ENCODE results near the gene GPX2. TPM values are rescaled to one million over a fixed set of nuclear protein-coding genes. Genes with fewer than 3 reads are reported as not detected.

Gene GPX2
- not detected for total RNA-seq (2021; fragmentation: NEBNext Ultra II Directional; extraction: Animal tissue kit (Norgen Biotek cat#: 25700))
- long read RNA-seq = 0 reads

DNA sequence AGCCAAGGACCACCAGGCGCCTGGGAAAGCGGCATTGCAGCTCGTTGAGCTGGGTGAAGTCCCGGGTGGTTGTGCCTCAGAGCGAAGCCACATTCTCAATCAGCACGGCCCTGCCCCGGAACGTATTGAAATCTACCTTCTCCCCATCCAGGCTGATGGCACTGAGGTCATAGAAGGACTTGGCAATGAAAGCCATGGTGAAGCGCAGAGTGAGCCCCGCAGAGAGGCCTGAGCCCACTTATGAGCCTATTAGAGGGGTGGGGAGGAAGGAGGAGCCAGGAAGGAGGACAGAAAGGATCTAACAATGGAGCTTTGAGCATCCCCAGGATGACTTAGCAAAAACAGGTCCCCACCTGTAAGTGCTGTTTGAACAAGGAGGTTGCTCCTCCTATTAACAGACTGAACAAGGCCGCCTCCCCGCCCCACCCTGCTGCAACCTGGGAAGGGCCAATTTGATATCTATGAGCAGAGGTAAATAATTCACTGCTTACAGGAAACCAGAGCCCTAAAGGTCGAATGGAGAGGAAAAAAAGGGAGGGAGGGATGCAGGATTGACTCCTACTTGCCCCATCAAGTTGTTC lies at the start of gene GPX2:
GPX2 (minus strand) TSS at position 215 of the 581 bp plus-strand sequence; CDS start at position 196, 19 bp downstream.
- Mint-ChIP-seq H3K4me1 (ENCODE audit: low read depth) (no peaks in the 10 kb centered on the region), H3K9me3 (no peaks in the 10 kb centered on the region), H3K27me3 (ENCODE audit: insufficient read depth) (peaks cover 3% of the 10 kb centered on the region), H3K4me3 (no peak within 1 kb of the TSS), H3K36me3 (ENCODE audit: low read depth) (peaks cover 8% of the 10 kb centered on the region; the same call in 1 of the 2 replicates), H3K27ac (no peak within 1 kb of the TSS)
- TF ChIP-seq, protein P1, sequence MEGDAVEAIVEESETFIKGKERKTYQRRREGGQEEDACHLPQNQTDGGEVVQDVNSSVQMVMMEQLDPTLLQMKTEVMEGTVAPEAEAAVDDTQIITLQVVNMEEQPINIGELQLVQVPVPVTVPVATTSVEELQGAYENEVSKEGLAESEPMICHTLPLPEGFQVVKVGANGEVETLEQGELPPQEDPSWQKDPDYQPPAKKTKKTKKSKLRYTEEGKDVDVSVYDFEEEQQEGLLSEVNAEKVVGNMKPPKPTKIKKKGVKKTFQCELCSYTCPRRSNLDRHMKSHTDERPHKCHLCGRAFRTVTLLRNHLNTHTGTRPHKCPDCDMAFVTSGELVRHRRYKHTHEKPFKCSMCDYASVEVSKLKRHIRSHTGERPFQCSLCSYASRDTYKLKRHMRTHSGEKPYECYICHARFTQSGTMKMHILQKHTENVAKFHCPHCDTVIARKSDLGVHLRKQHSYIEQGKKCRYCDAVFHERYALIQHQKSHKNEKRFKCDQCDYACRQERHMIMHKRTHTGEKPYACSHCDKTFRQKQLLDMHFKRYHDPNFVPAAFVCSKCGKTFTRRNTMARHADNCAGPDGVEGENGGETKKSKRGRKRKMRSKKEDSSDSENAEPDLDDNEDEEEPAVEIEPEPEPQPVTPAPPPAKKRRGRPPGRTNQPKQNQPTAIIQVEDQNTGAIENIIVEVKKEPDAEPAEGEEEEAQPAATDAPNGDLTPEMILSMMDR (IDR thresholded peaks at IDR 0.05) = no peak
- no peak for DNase-seq

DNA sequence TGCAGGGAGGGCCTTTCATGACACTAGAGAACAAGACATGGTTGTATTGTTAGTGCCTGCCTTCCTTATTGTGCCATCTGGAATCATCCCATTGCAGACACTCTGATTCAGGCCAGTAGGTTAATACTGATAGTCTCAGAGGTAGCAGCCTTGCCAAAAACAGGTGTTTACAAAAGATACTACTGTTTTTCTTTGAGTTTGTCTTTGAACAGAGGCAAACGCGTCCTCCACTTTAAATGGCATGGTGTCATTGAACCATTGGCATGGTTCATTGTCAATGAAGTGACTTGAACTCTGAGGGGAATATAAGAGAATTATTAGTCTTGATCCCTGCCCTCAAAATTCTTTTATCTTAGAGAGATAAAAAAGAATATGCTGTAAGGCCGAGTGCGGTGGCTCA lies 48.4 kb upstream of the GPX2 start:
- no peaks in the 10 kb centered on the region for H3K9me3 Mint-ChIP-seq
- H3K27me3 Mint-ChIP-seq (ENCODE audit: insufficient read depth) = peaks cover 2% of the 10 kb centered on the region; the same call in 1 of the 2 replicates
- H3K27ac Mint-ChIP-seq = no peak overlapping the region
- H3K36me3 Mint-ChIP-seq (ENCODE audit: low read depth) = no peaks in the 10 kb centered on the region
- H3K4me1 Mint-ChIP-seq (ENCODE audit: low read depth) = peaks cover 23% of the 10 kb centered on the region
- TF ChIP-seq, protein P1 (IDR thresholded peaks at IDR 0.05) = no peak
- no peak for DNase-seq
- H3K4me3 Mint-ChIP-seq = no peak overlapping the region

DNA sequence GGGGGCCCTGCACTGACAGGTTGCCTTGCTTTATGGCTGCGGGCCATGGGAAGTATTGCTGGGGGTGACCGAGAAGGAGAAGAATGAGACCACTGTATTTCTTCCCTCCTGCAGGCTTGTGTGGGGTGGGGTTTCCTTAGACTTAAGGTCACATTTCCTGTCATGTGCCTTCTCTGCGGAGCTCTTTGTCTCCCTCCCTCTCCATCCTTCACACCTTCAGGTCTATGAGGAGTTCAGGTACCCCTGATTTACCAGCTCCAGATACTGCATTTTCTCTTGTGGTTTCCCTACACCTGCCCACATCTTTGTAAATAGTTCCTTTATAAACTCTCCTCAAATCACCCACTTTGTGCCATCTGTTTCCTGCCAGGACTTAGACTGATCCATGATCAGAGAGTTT lies 47.8 kb upstream of the GPX2 start:
- Mint-ChIP-seq H3K27me3 (ENCODE audit: insufficient read depth) (peaks cover 2% of the 10 kb centered on the region; the same call in 1 of the 2 replicates), H3K27ac (no peak overlapping the region), H3K9me3 (no peaks in the 10 kb centered on the region), H3K36me3 (ENCODE audit: low read depth) (no peaks in the 10 kb centered on the region), H3K4me1 (ENCODE audit: low read depth) (peaks cover 25% of the 10 kb centered on the region), H3K4me3 (no peak overlapping the region)
- no peak for DNase-seq
- TF ChIP-seq, protein P1 (IDR thresholded peaks at IDR 0.05) = no peak

DNA sequence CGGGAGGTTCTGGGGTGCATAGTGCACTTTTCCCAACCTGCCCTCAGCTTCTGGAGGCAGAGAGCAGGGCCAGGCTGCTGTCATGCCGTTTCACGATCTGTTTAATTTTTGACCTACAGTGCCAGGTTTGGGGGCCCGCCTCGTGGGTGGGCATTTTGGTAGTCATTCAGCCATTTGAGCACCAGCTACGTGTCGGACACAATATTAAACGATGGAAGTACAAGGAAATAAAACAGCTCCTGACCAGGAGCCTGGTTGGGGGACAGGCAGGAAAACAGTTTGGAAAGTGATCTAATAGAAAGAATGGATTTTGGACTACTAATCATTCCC lies 44.9 kb upstream of the GPX2 start:
- TF ChIP-seq, protein P1 (IDR thresholded peaks at IDR 0.05) = no peak
- DNase-seq = no peak

DNA sequence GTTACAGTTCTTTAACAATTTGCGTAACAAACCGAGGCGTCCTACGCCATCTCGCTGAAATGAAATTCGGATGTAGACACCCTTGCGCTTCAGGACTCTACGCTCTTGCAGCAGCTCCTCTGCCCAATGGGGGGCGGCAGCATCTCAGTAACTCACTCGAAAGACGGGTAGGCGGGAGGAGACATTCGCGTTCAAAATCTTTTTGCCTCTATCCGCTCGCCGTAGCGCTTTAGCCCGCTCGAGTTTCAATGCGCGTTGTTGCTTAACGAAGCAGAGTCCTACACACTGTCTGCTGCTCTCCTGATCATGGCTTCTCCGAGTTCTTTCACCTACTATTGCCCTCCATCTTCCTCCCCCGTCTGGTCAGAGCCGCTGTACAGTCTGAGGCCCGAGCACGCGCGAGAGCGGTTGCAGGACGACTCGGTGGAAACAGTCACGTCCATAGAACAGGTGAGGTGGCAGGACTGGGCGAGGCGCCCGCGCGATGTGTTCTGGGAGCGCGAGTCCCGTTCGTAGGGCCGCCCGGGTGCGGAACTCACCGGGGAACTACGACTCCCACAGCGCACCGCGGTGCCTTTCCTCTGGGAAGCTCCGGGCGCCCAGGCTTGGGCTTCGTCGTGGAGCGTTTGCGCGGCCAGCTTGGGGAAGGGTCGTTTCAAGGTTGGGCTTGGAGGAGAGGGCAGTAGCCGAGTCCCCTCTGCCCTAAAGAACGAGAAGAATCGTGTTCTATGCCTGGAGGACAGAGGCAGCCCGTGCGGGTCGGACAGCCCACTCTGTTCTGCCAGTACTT lies 44.3 kb upstream of the GPX2 start, which contains the start of gene FNTB:
FNTB (plus strand) TSS at position 248 of the 790 bp plus-strand sequence; CDS start at position 307, 59 bp downstream.
- peaks cover 26% of the 10 kb centered on the region for H3K4me1 Mint-ChIP-seq (ENCODE audit: low read depth)

More for the DNA sequence above, 44.9 kb upstream of the GPX2 start:
- H3K9me3 Mint-ChIP-seq = no peaks in the 10 kb centered on the region
- peak overlapping the region; percentile 93 for H3K4me3 Mint-ChIP-seq
- H3K36me3 Mint-ChIP-seq (ENCODE audit: low read depth) = no peaks in the 10 kb centered on the region
- H3K4me1 Mint-ChIP-seq (ENCODE audit: low read depth) = peaks cover 26% of the 10 kb centered on the region
- peaks cover 4% of the 10 kb centered on the region for H3K27me3 Mint-ChIP-seq (ENCODE audit: insufficient read depth)
- H3K27ac Mint-ChIP-seq = peak overlapping the region; percentile 90

More for the DNA sequence above, 44.3 kb upstream of the GPX2 start, which contains the start of gene FNTB:
- Mint-ChIP-seq H3K27me3 (ENCODE audit: insufficient read depth) (peaks cover 4% of the 10 kb centered on the region), H3K4me3 (peak within 1 kb of the TSS; percentile 93), H3K27ac (peak within 1 kb of the TSS; percentile 90), H3K36me3 (ENCODE audit: low read depth) (no peaks in the 10 kb centered on the region), H3K9me3 (no peaks in the 10 kb centered on the region)
- TF ChIP-seq, protein P1 (IDR thresholded peaks at IDR 0.05) = peak; percentile 80
- DNase-seq = peak; percentile 96

All from HFFc6 (cell line).